Keratinocyte (primary cell): ENCODE data around the gene ST8SIA2.

Source experiments
- EZH2 ChIP-seq: IDR thresholded peaks from one replicate; pipeline ENCODE4 v1.6.1; 2012; ENCODE audit warnings: inconsistent platforms, mild to moderate bottlenecking, low read length, moderate library complexity
- TF ChIP-seq, protein P1 (sequence below), 3 experiments: IDR thresholded peaks in 1 of 3; conservative IDR thresholded peaks in 1 of 3; optimal IDR thresholded peaks in 1 of 3; 2 replicates in 2 of 3; 3 replicates in 1 of 3; pipeline versions ENCODE3 to v1.5.1; 2011; ENCODE audit warnings: low read length in 3 of 3, mild to moderate bottlenecking in 3 of 3, moderate library complexity in 2 of 3, control low read depth in 1 of 3, inconsistent platforms in 1 of 3; ENCODE audit not compliant: insufficient read depth in 2 of 3; ENCODE audit errors: extremely low read depth in 1 of 3

DNA sequence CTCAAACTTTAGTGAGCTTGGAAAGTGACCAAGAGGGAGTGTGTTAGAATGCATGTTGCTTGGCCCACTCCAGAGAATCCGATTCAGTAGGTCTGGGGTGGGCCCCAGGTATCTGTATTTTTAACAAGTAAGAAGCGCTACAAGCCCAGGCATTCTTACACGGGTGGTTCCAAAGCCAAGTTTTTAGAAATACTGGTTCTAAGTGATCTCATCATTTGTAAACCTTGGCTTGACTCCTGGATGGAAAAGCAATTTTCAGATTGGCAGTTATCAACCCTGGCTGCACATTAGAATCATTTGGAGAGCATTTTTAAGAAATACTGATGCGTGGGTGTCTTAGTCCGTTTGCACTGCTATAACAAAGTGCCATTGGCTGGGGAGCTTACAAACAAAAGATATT, 27.3 kb upstream of the ST8SIA2 start:
- TF ChIP-seq, protein P1, sequence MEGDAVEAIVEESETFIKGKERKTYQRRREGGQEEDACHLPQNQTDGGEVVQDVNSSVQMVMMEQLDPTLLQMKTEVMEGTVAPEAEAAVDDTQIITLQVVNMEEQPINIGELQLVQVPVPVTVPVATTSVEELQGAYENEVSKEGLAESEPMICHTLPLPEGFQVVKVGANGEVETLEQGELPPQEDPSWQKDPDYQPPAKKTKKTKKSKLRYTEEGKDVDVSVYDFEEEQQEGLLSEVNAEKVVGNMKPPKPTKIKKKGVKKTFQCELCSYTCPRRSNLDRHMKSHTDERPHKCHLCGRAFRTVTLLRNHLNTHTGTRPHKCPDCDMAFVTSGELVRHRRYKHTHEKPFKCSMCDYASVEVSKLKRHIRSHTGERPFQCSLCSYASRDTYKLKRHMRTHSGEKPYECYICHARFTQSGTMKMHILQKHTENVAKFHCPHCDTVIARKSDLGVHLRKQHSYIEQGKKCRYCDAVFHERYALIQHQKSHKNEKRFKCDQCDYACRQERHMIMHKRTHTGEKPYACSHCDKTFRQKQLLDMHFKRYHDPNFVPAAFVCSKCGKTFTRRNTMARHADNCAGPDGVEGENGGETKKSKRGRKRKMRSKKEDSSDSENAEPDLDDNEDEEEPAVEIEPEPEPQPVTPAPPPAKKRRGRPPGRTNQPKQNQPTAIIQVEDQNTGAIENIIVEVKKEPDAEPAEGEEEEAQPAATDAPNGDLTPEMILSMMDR (optimal IDR thresholded peaks at IDR 0.05 in 1 of 3, IDR thresholded peaks at IDR 0.05 in 1 of 3, conservative IDR thresholded peaks at IDR 0.05 in 1 of 3; ENCODE audit: extremely low read depth in 1 of 3, insufficient read depth in 2 of 3, low read length in 3 of 3): no peak
- TF ChIP-seq EZH2: no peak
